H9 (cell line): Measurements from ENCODE around the gene TM9SF3. TPM values are rescaled to one million over a fixed set of nuclear protein-coding genes. Genes with fewer than 3 reads are reported as not detected.

Experiments used
- DNase-seq: peaks from one replicate; pipeline ENCODE4 v3.0.0-alpha.2; 2017
- H2AFZ ChIP-seq: one replicate; pipeline ENCODE4 v1.6.1; 2013; ENCODE audit warnings: mild to moderate bottlenecking, low read length, control low read depth, moderate library complexity
- H2AK5ac ChIP-seq: 2 replicates; pipeline ENCODE4 v1.6.1; 2013; ENCODE audit warnings: low read length, control low read depth, mixed read lengths; ENCODE audit not compliant: insufficient read length
- H2BK120ac ChIP-seq: one replicate; pipeline ENCODE4 v1.6.1; 2013; ENCODE audit warnings: low read depth, mild to moderate bottlenecking, low read length, control low read depth, inconsistent platforms; ENCODE audit not compliant: poor library complexity, severe bottlenecking
- H2BK12ac ChIP-seq: 2 replicates; pipeline ENCODE4 v1.6.1; 2013; ENCODE audit warnings: low read length, control low read depth, mixed read lengths, low read depth; ENCODE audit not compliant: insufficient read length
- H2BK15ac ChIP-seq: 2 replicates; pipeline ENCODE4 v1.6.1; 2013; ENCODE audit warnings: low read depth, low read length, control low read depth
- H2BK20ac ChIP-seq: one replicate; pipeline ENCODE4 v1.6.1; 2013; ENCODE audit warnings: low read depth, mild to moderate bottlenecking, low read length, control low read depth, inconsistent platforms; ENCODE audit not compliant: poor library complexity, severe bottlenecking
- H2BK5ac ChIP-seq: 2 replicates; pipeline ENCODE4 v1.6.1; 2013; ENCODE audit warnings: low read length, control low read depth, mixed read lengths; ENCODE audit not compliant: insufficient read length
- H3K14ac ChIP-seq: 2 replicates; pipeline ENCODE4 v1.6.1; 2013; ENCODE audit warnings: low read length, control low read depth; ENCODE audit not compliant: insufficient read depth
- H3K18ac ChIP-seq: 2 replicates; pipeline ENCODE4 v1.6.1; 2013; ENCODE audit warnings: low read depth, mild to moderate bottlenecking, mixed read lengths, low read length, control low read depth; ENCODE audit not compliant: insufficient read length
- H3K23ac ChIP-seq: 2 replicates; pipeline ENCODE4 v1.6.1; 2013; ENCODE audit warnings: low read length, control low read depth, mixed read lengths, low read depth; ENCODE audit not compliant: insufficient read length
- H3K23me2 ChIP-seq: 2 replicates; pipeline ENCODE4 v1.6.1; 2013; ENCODE audit warnings: low read depth, mild to moderate bottlenecking, mixed read lengths, low read length, control low read depth; ENCODE audit not compliant: insufficient read length, poor library complexity, severe bottlenecking
- H3K27ac ChIP-seq: 2 replicates; pipeline ENCODE4 v1.5.1; 2013; ENCODE audit warnings: low read length, control low read depth, mixed read lengths, low read depth; ENCODE audit not compliant: insufficient read length
- H3K27me3 ChIP-seq: 2 replicates; pipeline ENCODE4 v1.6.1; 2013; ENCODE audit warnings: low read length, control low read depth, inconsistent platforms; ENCODE audit not compliant: insufficient read depth
- H3K4ac ChIP-seq: 2 replicates; pipeline ENCODE4 v1.6.1; 2013; ENCODE audit warnings: low read depth, mild to moderate bottlenecking, control low read depth, inconsistent platforms, low read length, moderate library complexity
- H3K4me1 ChIP-seq: 2 replicates; pipeline ENCODE4 v1.6.1; 2013; ENCODE audit warnings: low read length, control low read depth, inconsistent platforms; ENCODE audit not compliant: insufficient read depth
- H3K4me2 ChIP-seq: 2 replicates; pipeline ENCODE4 v1.6.1; 2013; ENCODE audit warnings: low read length, control low read depth, mixed read lengths; ENCODE audit not compliant: insufficient read length, insufficient read depth
- H3K56ac ChIP-seq: 2 replicates; pipeline ENCODE4 v1.6.1; 2013; ENCODE audit warnings: low read depth, mild to moderate bottlenecking, mixed read lengths, low read length, control low read depth; ENCODE audit not compliant: insufficient read length
- H3K79me1 ChIP-seq: 2 replicates; pipeline ENCODE4 v1.6.1; 2013; ENCODE audit warnings: low read depth, mild to moderate bottlenecking, moderate library complexity, low read length, control low read depth, inconsistent platforms; ENCODE audit not compliant: insufficient read depth, poor library complexity, severe bottlenecking
- H3K79me2 ChIP-seq: 2 replicates; pipeline ENCODE4 v1.6.1; 2013; ENCODE audit warnings: low read length, control low read depth, inconsistent platforms; ENCODE audit not compliant: insufficient read depth
- H3K9ac ChIP-seq: 2 replicates; pipeline ENCODE4 v1.6.1; 2013; ENCODE audit warnings: low read length, control low read depth, mixed read lengths; ENCODE audit not compliant: insufficient read length; ENCODE audit errors: extremely low read depth
- H3K9me3 ChIP-seq: one replicate; pipeline ENCODE4 v1.6.1; 2013; ENCODE audit warnings: low read depth, low read length, inconsistent platforms; ENCODE audit not compliant: control insufficient read depth
- H3T11ph ChIP-seq: one replicate; pipeline ENCODE4 v1.6.1; 2013; ENCODE audit warnings: mild to moderate bottlenecking, low read length, control low read depth, inconsistent platforms
- H4K20me1 ChIP-seq: one replicate; pipeline ENCODE4 v1.6.1; 2013; ENCODE audit not compliant: control insufficient read depth, insufficient read length, insufficient read depth
- H4K5ac ChIP-seq: 2 replicates; pipeline ENCODE4 v1.6.1; 2013; ENCODE audit warnings: low read depth, mild to moderate bottlenecking, mixed read lengths, low read length, control low read depth; ENCODE audit not compliant: insufficient read length
- H4K8ac ChIP-seq: replicated peaks from 2 replicates; pipeline ENCODE4 v1.6.1; 2013; ENCODE audit warnings: low read length, control low read depth, mixed read lengths, low read depth; ENCODE audit not compliant: insufficient read length
- H4K91ac ChIP-seq: 2 replicates; pipeline ENCODE4 v1.6.1; 2013; ENCODE audit warnings: low read depth, mild to moderate bottlenecking, moderate library complexity, mixed read lengths, low read length, control low read depth; ENCODE audit not compliant: insufficient read length
- H3K27ac Mint-ChIP-seq, 3 experiments: 2 replicates in 2 of 3; 3 replicates in 1 of 3; pipeline ENCODE4 v1.8.0; 2020 to 2021; ENCODE audit warnings: mixed read lengths in 3 of 3, mild to moderate bottlenecking in 1 of 3, moderate library complexity in 1 of 3
- H3K27me3 Mint-ChIP-seq: 2 replicates; pipeline ENCODE4 v1.8.0; 2021; ENCODE audit warnings: low read depth, mild to moderate bottlenecking, moderate library complexity, mixed read lengths
- H3K36me3 Mint-ChIP-seq, 3 experiments: 2 replicates in 2 of 3; 3 replicates in 1 of 3; pipeline ENCODE4 v1.8.0; 2020 to 2021; ENCODE audit warnings: low read depth in 3 of 3, mixed read lengths in 3 of 3; ENCODE audit not compliant: insufficient read depth in 1 of 3
- H3K4me1 Mint-ChIP-seq, 2 experiments: 2 replicates each; pipeline ENCODE4 v1.8.0; 2020; ENCODE audit warnings: mixed read lengths in 2 of 2
- H3K4me3 Mint-ChIP-seq, 2 experiments: 2 replicates in 1 of 2; 3 replicates in 1 of 2; pipeline ENCODE4 v1.8.0; 2020 to 2021; ENCODE audit warnings: mild to moderate bottlenecking in 2 of 2, mixed read lengths in 2 of 2, moderate library complexity in 1 of 2
- H3K9me3 Mint-ChIP-seq, 2 experiments: 2 replicates in 1 of 2; 3 replicates in 1 of 2; pipeline ENCODE4 v1.8.0; 2020; ENCODE audit warnings: mild to moderate bottlenecking in 2 of 2, mixed read lengths in 2 of 2, moderate library complexity in 1 of 2
- WGBS: extraction: QIAGEN DNeasy Blood & Tissue Kit; methylation state at CpG from one replicate; pipeline ENCODE4 v1.1.7; 2013; ENCODE audit warnings: missing lambda C conversion rate, low lambda C conversion rate, mixed read lengths; ENCODE audit not compliant: insufficient read length; ENCODE audit errors: extremely low coverage; 5-methylcytosine and 5-hydroxymethylcytosine counted together
- total RNA-seq: library from RNA; stranded (reverse); gene quantifications from 2 replicates; pipeline ENCODE4 v1.2.1, GENCODE V29; 2021
- TF ChIP-seq, protein P1 (sequence below): fragments of 200-600 bp; sonication (generic); conservative IDR thresholded peaks from 3 replicates; pipeline ENCODE4 v1.8.0; 2021; ENCODE audit warnings: antibody characterized with exemption, mild to moderate bottlenecking

Gene TM9SF3
- total RNA-seq, 1 experiment from 2014 or later: 120 TPM

DNA sequence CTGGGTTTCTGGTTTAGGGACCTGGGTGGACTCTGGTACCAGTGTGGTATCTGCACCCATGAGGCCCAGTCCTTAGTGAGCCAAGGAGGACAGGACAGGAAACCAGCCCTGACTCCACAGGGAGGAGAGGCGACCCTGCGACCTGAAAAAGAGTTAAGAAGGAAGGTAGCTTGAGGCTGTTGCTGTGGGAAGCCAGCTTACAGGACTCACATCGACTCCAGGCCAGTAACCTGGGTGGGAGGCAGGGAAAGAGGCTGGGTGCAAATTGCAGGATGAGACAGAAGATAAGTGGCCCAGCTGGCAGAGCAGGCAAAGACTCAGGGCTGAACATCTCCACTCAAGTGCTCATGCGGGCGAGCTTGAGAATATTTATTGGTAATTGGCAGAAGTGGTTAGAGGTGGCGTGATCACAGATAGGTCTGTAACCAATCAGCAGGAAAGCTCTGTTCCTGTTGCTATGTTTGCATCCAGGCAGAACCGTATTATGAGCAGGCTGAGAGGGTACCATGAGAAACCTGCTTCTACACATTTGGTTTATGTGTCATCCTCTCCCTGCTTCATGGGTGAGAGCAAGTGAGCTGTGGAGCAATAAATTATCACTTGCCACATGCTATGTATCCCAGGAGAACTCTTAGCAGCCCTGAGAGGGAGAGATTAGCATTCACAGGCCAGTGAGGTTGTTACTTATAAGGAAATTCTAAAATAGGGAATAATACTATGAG is 84.1 kb downstream of the TM9SF3 start:
- peaks cover 19% of the 10 kb centered on the region for H3K27me3 Mint-ChIP-seq
- H3K27ac Mint-ChIP-seq: no peak overlapping the region; a peak in 1 of 7 replicates
- H3K23me2 ChIP-seq: no peaks in the 10 kb centered on the region
- no peaks in the 10 kb centered on the region for H4K20me1 ChIP-seq
- no peak overlapping the region for H4K5ac ChIP-seq
- H3K27ac ChIP-seq: no peak overlapping the region
- TF ChIP-seq, protein P1, sequence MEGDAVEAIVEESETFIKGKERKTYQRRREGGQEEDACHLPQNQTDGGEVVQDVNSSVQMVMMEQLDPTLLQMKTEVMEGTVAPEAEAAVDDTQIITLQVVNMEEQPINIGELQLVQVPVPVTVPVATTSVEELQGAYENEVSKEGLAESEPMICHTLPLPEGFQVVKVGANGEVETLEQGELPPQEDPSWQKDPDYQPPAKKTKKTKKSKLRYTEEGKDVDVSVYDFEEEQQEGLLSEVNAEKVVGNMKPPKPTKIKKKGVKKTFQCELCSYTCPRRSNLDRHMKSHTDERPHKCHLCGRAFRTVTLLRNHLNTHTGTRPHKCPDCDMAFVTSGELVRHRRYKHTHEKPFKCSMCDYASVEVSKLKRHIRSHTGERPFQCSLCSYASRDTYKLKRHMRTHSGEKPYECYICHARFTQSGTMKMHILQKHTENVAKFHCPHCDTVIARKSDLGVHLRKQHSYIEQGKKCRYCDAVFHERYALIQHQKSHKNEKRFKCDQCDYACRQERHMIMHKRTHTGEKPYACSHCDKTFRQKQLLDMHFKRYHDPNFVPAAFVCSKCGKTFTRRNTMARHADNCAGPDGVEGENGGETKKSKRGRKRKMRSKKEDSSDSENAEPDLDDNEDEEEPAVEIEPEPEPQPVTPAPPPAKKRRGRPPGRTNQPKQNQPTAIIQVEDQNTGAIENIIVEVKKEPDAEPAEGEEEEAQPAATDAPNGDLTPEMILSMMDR: no peak
- no peak overlapping the region for H4K91ac ChIP-seq
- no peak overlapping the region for H2AK5ac ChIP-seq
- no peaks in the 10 kb centered on the region for H3K4me1 ChIP-seq
- no peak overlapping the region for H3K9ac ChIP-seq
- no peak overlapping the region for H2BK15ac ChIP-seq
- H3K9me3 Mint-ChIP-seq: no peaks in the 10 kb centered on the region
- H2BK20ac ChIP-seq: no peak overlapping the region
- H3K18ac ChIP-seq: no peak overlapping the region
- H3K79me1 ChIP-seq: no peaks in the 10 kb centered on the region
- H2BK120ac ChIP-seq: no peak overlapping the region
- H3K23ac ChIP-seq: no peak overlapping the region
- H2BK5ac ChIP-seq: no peak overlapping the region
- H3K4me1 Mint-ChIP-seq: peaks cover 8 to 24% of the 10 kb centered on the region in 2 experiments; a peak in 3 of 4 replicates
- no peak overlapping the region for H3K4me2 ChIP-seq
- H3K4me3 Mint-ChIP-seq: no peak overlapping the region
- DNase-seq: no peak
- no peak overlapping the region for H2BK12ac ChIP-seq
- WGBS: no CpG with 5 or more reads among the region's 7 CpGs
- no peak overlapping the region for H3K56ac ChIP-seq
- no peak overlapping the region for H2AFZ ChIP-seq
- H3K27me3 ChIP-seq: no peaks in the 10 kb centered on the region
- no peaks in the 10 kb centered on the region for H3K79me2 ChIP-seq
- no peak overlapping the region for H4K8ac ChIP-seq
- no peaks in the 10 kb centered on the region for H3K9me3 ChIP-seq
- no peak overlapping the region for H3K4ac ChIP-seq
- H3K36me3 Mint-ChIP-seq: no peaks in the 10 kb centered on the region
- H3K14ac ChIP-seq: no peak overlapping the region
- no peak overlapping the region for H3T11ph ChIP-seq
